ENCODE results near the gene CDK5.

CDK5 gene

DNA sequence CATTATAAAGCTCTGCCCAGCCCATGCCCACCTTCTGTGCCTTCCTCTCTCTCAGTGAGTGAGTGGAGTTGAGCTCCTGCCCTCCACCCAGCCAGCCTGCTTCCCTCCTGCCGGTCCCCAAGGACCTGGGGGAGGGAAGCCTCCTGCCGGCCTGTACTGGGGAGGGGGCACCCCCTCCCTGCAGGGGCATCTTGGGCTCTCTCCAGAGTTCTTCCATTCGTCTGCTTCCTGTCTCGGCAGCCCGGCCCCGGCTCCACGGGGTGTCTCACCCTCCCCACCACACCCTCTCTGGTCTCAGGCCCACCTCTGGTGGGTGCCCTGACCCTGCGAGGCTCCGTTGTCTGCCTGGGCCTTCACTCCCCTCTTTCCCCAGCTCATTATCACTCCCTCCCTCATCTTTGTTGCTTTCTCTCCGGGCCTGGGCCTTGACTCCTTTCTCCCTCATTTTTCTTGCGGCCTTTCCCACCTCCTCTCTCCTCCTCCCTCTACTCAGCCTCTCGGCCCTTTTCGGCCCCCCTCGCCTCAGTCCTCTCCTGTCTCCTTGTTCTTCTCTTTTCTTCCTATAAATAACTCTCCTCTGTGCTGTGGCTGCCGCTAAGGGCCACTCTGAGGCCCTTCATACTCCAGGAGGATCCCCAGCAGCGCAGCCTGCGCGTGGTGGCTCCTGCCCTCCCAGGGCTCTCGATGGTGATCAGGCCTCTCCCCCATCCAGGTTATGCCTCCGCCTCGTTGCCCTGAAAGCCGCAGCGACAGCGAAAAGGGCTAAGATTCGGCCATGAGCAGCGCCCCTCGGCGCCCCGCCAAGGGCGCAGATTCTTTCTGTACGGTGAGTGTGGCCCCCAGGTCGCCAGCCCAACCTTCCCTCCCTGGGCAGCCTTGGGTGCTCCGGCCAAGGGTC lies 3.8 kb upstream of the CDK5 start:
- TF ChIP-seq CTCF (IDR thresholded peaks at IDR 0.05), result no peak

DNA sequence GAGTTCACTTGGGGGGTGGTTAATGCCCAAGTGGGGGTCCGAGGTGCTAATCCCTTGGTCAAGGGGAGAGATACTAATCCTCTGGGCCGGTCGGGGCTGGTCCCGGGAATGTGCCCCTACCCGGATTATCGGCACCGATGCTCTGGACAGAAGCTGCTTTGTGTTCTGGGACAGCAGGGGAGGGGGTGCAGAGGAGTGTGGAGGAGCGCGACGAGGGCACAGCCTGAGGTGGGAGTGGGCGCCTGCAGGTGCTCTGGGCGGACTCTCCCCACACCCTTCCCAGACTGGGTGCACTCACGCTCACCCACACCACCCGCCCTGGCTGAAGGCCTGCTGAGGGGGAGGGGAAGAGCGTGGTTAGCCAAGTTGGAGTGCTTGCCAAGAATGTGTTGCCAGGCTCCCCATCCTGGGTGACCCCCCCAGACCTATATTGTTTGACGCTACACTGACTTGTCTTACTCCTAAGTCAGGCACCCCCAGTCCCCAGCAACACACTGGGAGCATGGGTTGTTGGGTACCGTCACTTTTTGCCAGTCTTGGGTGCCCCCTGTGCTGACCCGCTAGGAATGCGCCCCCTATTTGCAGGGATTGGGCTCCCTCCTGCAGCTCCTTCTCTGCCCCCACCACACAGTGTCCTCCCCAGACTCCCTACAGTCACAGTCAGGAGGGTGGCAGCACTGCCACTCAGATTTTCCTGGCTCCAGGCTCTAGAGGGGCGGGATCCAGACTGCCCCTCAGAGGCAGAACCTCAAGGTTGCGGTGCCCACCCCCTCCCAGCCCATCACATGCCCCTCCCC lies 2.9 kb upstream of the CDK5 start:
- TF ChIP-seq CTCF (IDR thresholded peaks at IDR 0.05), result no peak

DNA sequence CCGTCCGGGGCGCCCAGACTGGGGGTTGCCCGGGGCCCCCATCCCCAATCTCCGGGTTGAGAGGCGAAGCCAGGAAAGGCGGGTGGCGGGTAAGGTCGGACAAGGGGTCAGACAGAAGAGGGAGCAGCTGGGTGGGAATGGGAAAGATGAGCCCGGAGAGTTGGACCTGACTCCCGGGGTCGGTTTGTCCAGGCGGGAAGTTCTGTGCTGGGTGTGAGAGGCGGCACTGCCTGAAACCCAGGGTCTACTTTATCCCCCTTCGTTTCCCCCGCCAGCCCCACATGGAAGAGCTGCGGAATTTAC lies 2.4 kb upstream of the CDK5 start:
- no peak; the same call in 1 of the 2 replicates for TF ChIP-seq CTCF (IDR thresholded peaks at IDR 0.05)

GRCh38 chr7:151059367-151060112 lies 1.8 kb upstream of the CDK5 start, which contains the start of gene SLC4A2:
Gene SLC4A2, plus strand, starts transcription at chr7:151059589. Its CDS starts 2,399 bp downstream, at chr7:151061988.
- peak; percentile 26 for TF ChIP-seq CTCF (IDR thresholded peaks at IDR 0.05)

DNA sequence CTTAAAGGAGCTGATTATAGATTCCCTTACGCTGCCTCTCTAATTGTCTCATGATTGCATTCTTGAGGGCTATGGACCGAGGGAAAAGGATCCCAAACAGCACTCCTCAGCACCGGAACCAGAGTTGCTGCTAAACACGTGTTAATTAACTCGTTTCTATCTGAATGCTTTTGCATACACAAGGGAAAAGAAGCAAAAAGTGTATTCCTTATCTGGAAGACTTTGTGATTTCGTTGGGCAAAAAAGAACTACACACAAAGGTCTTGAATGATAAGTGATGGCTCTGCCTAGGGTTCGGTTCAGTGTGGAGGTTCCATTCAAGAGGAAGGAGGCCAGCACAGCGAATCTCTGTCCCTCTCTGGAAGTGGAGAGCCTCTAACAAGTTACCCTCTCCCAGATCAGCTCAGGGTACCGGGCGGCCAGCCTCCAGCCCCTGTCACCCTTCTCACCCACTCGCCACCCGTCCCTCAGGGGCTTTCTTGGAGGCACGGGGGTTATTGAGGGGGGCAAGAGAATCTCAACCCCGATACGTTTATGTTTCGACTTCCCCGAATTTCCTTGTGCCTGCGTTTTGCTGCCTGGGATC lies 1.2 kb upstream of the CDK5 start:
- no peak for TF ChIP-seq CTCF (IDR thresholded peaks at IDR 0.05)

- no peak for TF ChIP-seq CTCF (IDR thresholded peaks at IDR 0.05)
These were observed 488 bp upstream of the CDK5 start for GRCh38 chr7:151057989-151058780.

Data from LNCAP (cell line).